Measurements from ENCODE around the gene LRP1B. TPM values are rescaled to one million over a fixed set of nuclear protein-coding genes. Genes with fewer than 3 reads are reported as not detected.

LRP1B gene
- polyA plus RNA-seq, 2 of the 4 experiments (the other 2 are of a cell fraction), result 0.03 TPM; not detected in 1

- Histone ChIP-seq H3K27ac (no peak overlapping the region), H3K9me3 (no peaks in the 10 kb centered on the region), H3K4me3 (no peak overlapping the region), H3K4me2 (no peak overlapping the region), H3K4me1 (no peaks in the 10 kb centered on the region)
- ATAC-seq, result no peak
- ChIA-PET POLR2A (no interaction called here), CTCF (interaction anchor here (1.2 kb wide), 1 partner anchor 386 kb away, joined by 3 read pairs; no protein-coding TSS in a partner anchor)
- no peak for FAIRE-seq
- TF ChIP-seq HMGXB4 (CRISPR knock-in tag; IDR thresholded peaks at IDR 0.05; ENCODE audit: borderline replicate concordance), result no peak
- TF ChIP-seq JUNB (IDR thresholded peaks at IDR 0.05), result no peak
- TF ChIP-seq KDM1A (IDR thresholded peaks at IDR 0.05; ENCODE audit: low read depth), result no peak
- TF ChIP-seq PHF8 (IDR thresholded peaks at IDR 0.05; ENCODE audit: borderline replicate concordance, low read depth), result no peak
- no peak for TF ChIP-seq CEBPB (IDR thresholded peaks at IDR 0.05)
- no peak for TF ChIP-seq HOXB13 (CRISPR knock-in tag; IDR thresholded peaks at IDR 0.05; ENCODE audit: low read depth)
- TF ChIP-seq CBX8 (IDR thresholded peaks at IDR 0.05), result no peak
- no peak for TF ChIP-seq FOSL2 (IDR thresholded peaks at IDR 0.05)
- no peak for TF ChIP-seq FOSL2 (CRISPR knock-in tag; IDR thresholded peaks at IDR 0.05)
- TF ChIP-seq POLR2AphosphoS2 (conservative IDR thresholded peaks at IDR 0.05; ENCODE audit: low read length), result no peak
- TF ChIP-seq ATOH8 (CRISPR knock-in tag; IDR thresholded peaks at IDR 0.05; ENCODE audit: low read depth), result no peak
- no peak for TF ChIP-seq ELK1 (IDR thresholded peaks at IDR 0.05; ENCODE audit: low read depth, low read length)
- no peak for TF ChIP-seq JUN (IDR thresholded peaks at IDR 0.05)
- no peak for TF ChIP-seq NR3C1 (IDR thresholded peaks at IDR 0.05)
- no peak for TF ChIP-seq RNF2 (IDR thresholded peaks at IDR 0.05; ENCODE audit: borderline replicate concordance, low read depth)
- no peak for TF ChIP-seq SREBF2 (IDR thresholded peaks at IDR 0.05)
- no peak for TF ChIP-seq BHLHE40 (IDR thresholded peaks at IDR 0.05; ENCODE audit: low read depth, low read length)
- no peak for TF ChIP-seq CHD2 (IDR thresholded peaks at IDR 0.05; ENCODE audit: low read length, partially characterized antibody)
- TF ChIP-seq CHD4 (IDR thresholded peaks at IDR 0.05; ENCODE audit: borderline replicate concordance), result no peak
- no peak for DNase-seq (ENCODE audit: low read depth in 1 of 2, low spot score in 1 of 2)
- 5% methylated on average over 3 of the region's 3 CpGs for WGBS (ENCODE audit: missing lambda C conversion rate)
These were observed 500.3 kb downstream of the LRP1B start for GRCh38 chr2:141630407-141630930.

GRCh38 chr2:141620372-141620771 lies 510.4 kb downstream of the LRP1B start:
- Histone ChIP-seq H3K4me3 (no peak overlapping the region), H3K9me3 (no peaks in the 10 kb centered on the region), H3K27ac (no peak overlapping the region), H3K4me2 (no peak overlapping the region), H3K4me1 (no peaks in the 10 kb centered on the region)
- ATAC-seq (no peak), FAIRE-seq (no peak), DNase-seq (ENCODE audit: low read depth in 1 of 2, low spot score in 1 of 2) (no peak)
- POLR2A ChIA-PET, result no interaction called here
- TF ChIP-seq POLR2AphosphoS2 (conservative IDR thresholded peaks at IDR 0.05; ENCODE audit: low read length) (no peak), EP300 (IDR thresholded peaks at IDR 0.05) (no peak), SMC3 (IDR thresholded peaks at IDR 0.05) (no peak), ATOH8 (CRISPR knock-in tag; IDR thresholded peaks at IDR 0.05; ENCODE audit: low read depth) (no peak), POLR2A (IDR thresholded peaks at IDR 0.05; ENCODE audit: low read length) (no peak), ZFP36 (IDR thresholded peaks at IDR 0.05; ENCODE audit: borderline replicate concordance, partially characterized antibody) (no peak), HEYL (CRISPR knock-in tag; IDR thresholded peaks at IDR 0.05) (no peak), NR3C1 (IDR thresholded peaks at IDR 0.05) (no peak), PHF8 (IDR thresholded peaks at IDR 0.05; ENCODE audit: borderline replicate concordance, low read depth) (no peak), BHLHE40 (IDR thresholded peaks at IDR 0.05; ENCODE audit: low read depth, low read length) (no peak), EHMT2 (IDR thresholded peaks at IDR 0.05; ENCODE audit: low read depth) (no peak)
- CTCF ChIA-PET, result no interaction called here

Data from A549 (cell line).